ENCODE results near the gene MPLKIP.

- TF ChIP-seq CTCF (IDR thresholded peaks at IDR 0.05) (no peak), ZFX (IDR thresholded peaks at IDR 0.05; ENCODE audit: borderline replicate concordance) (no peak)
Measured at GRCh38 chr7:40137563-40137962, 3.1 kb upstream of the MPLKIP start.

All from 22Rv1 (cell line).